RWPE2 (cell line): ENCODE data around the gene DTX4.

Source experiments
- ATAC-seq: fragments of 200-7000 bp; cut with Tn5 transposase; 3 replicates; pipeline ENCODE4 v1.9.1; 2021; ENCODE audit warnings: low read depth
- DNase-seq: peaks from one replicate; pipeline ENCODE4 v3.0.0-alpha.2; 2020; ENCODE audit warnings: low spot score
- H3K27ac ChIP-seq: fragments of 450-650 bp; 2 replicates; pipeline ENCODE4 v1.5.1; 2017; ENCODE audit warnings: mild to moderate bottlenecking; ENCODE audit not compliant: poor library complexity, severe bottlenecking
- H3K27me3 ChIP-seq: fragments of 250-450 bp; sonication (Bioruptor Pico); 2 replicates; pipeline ENCODE4 v1.5.1; 2021; ENCODE audit warnings: mild to moderate bottlenecking, moderate library complexity; ENCODE audit not compliant: insufficient read depth, poor library complexity, severe bottlenecking
- H3K36me3 ChIP-seq: fragments of 250-450 bp; sonication (Bioruptor Pico); 2 replicates; pipeline ENCODE4 v1.5.1; 2020; ENCODE audit warnings: low read depth, mild to moderate bottlenecking, moderate library complexity
- H3K4me1 ChIP-seq: fragments of 250-450 bp; sonication (Bioruptor Pico); 2 replicates; pipeline ENCODE4 v1.5.1; 2021; ENCODE audit warnings: mild to moderate bottlenecking, moderate library complexity; ENCODE audit not compliant: insufficient read depth, poor library complexity, severe bottlenecking
- H3K4me3 ChIP-seq: fragments of 250-450 bp; sonication (Bioruptor Pico); 2 replicates; pipeline ENCODE4 v1.5.1; 2021; ENCODE audit warnings: mild to moderate bottlenecking, moderate library complexity; ENCODE audit not compliant: severe bottlenecking
- H3K9me3 ChIP-seq: fragments of 250-450 bp; sonication (Bioruptor Pico); 2 replicates; pipeline ENCODE4 v1.5.1; 2021; ENCODE audit warnings: mild to moderate bottlenecking, moderate library complexity; ENCODE audit not compliant: severe bottlenecking
- CTCF ChIP-seq: fragments of 450-650 bp; IDR thresholded peaks from one replicate; pipeline ENCODE4 v1.5.1; 2017; ENCODE audit warnings: mild to moderate bottlenecking, moderate library complexity; ENCODE audit not compliant: poor library complexity, severe bottlenecking

DTX4 gene

GRCh38 chr11:59201353-59201752, 29.4 kb downstream of the DTX4 start:
- no peaks in the 10 kb centered on the region for H3K9me3 ChIP-seq
- H3K36me3 ChIP-seq = peaks cover 62% of the 10 kb centered on the region
- peak; percentile 57 for ATAC-seq
- DNase-seq = no peak
- TF ChIP-seq CTCF = peak; percentile 47
- no peaks in the 10 kb centered on the region for H3K27me3 ChIP-seq
- no peaks in the 10 kb centered on the region for H3K4me1 ChIP-seq
- H3K4me3 ChIP-seq = no peak overlapping the region
- H3K27ac ChIP-seq = no peak overlapping the region

- H3K9me3 ChIP-seq = no peaks in the 10 kb centered on the region
- H3K36me3 ChIP-seq = peaks cover 48% of the 10 kb centered on the region
- DNase-seq (no peak), ATAC-seq (no peak; the same call in 2 of the 3 replicates)
- no peaks in the 10 kb centered on the region for H3K4me1 ChIP-seq
- no peak overlapping the region for H3K27ac ChIP-seq
- no peak overlapping the region for H3K4me3 ChIP-seq
- no peaks in the 10 kb centered on the region for H3K27me3 ChIP-seq
- no peak for TF ChIP-seq CTCF
Measured at GRCh38 chr11:59204746-59205145, 32.8 kb downstream of the DTX4 start.

- Histone ChIP-seq H3K36me3 (peaks cover 40% of the 10 kb centered on the region), H3K27me3 (no peaks in the 10 kb centered on the region)
- no peak for ATAC-seq
Measured at GRCh38 chr11:59205648-59206047, 33.7 kb downstream of the DTX4 start.

GRCh38 chr11:59206635-59207034, 34.7 kb downstream of the DTX4 start:
- Histone ChIP-seq H3K9me3 (no peaks in the 10 kb centered on the region), H3K27ac (no peak overlapping the region), H3K4me1 (no peaks in the 10 kb centered on the region), H3K4me3 (no peak overlapping the region), H3K36me3 (peaks cover 39% of the 10 kb centered on the region), H3K27me3 (no peaks in the 10 kb centered on the region)
- TF ChIP-seq CTCF = peak; percentile 46
- DNase-seq = no peak
- ATAC-seq = peak; percentile 58; the same call in 1 of the 3 replicates

More at GRCh38 chr11:59205648-59206047, 33.7 kb downstream of the DTX4 start:
- no peaks in the 10 kb centered on the region for H3K9me3 ChIP-seq
- H3K27ac ChIP-seq = no peak overlapping the region
- no peaks in the 10 kb centered on the region for H3K4me1 ChIP-seq
- no peak for DNase-seq
- TF ChIP-seq CTCF = no peak
- no peak overlapping the region for H3K4me3 ChIP-seq

GRCh38 chr11:59207988-59208451, 36.1 kb downstream of the DTX4 start:
- H3K27me3 ChIP-seq = no peaks in the 10 kb centered on the region
- H3K27ac ChIP-seq = no peak overlapping the region
- DNase-seq (no peak), ATAC-seq (peak; percentile 31; the same call in 2 of the 3 replicates)
- H3K4me3 ChIP-seq = no peak overlapping the region
- H3K36me3 ChIP-seq = peaks cover 25% of the 10 kb centered on the region
- H3K4me1 ChIP-seq = no peaks in the 10 kb centered on the region
- no peaks in the 10 kb centered on the region for H3K9me3 ChIP-seq
- peak; percentile 85 for TF ChIP-seq CTCF
